T-helper 17 cell (primary cell): Measurements from ENCODE around the gene TYSND1. TPM values are rescaled to one million over a fixed set of nuclear protein-coding genes. Genes with fewer than 3 reads are reported as not detected.
"Not testable (repeated sequence)": the region's sequence is repeated elsewhere in the genome, so short reads cannot be mapped to it uniquely, and the experiment has no call there.

ENCODE experiments used
- ATAC-seq: fragments of 150-1000 bp; cut with Tn5 transposase; 2 replicates; pipeline ENCODE4 v1.10.0; 2021; ENCODE audit warnings: mild to moderate bottlenecking, moderate library complexity
- DNase-seq, 3 donors: peaks; one replicate each; pipeline versions ENCODE4 v3.0.0 to v3.0.0-alpha.2; 2020 to 2021
- H3K9me3 ChIP-seq: one replicate; pipeline ENCODE4 v1.7.0; 2013; ENCODE audit warnings: low read length, mild to moderate bottlenecking; ENCODE audit not compliant: control insufficient read depth, poor library complexity, severe bottlenecking
- H3K27ac Mint-ChIP-seq: one replicate; pipeline ENCODE4 v1.8.0; 2022; ENCODE audit warnings: mild to moderate bottlenecking, moderate library complexity, mixed read lengths
- H3K27me3 Mint-ChIP-seq: one replicate; pipeline ENCODE4 v1.8.0; 2022; ENCODE audit warnings: mixed read lengths
- H3K36me3 Mint-ChIP-seq: one replicate; pipeline ENCODE4 v1.8.0; 2022; ENCODE audit warnings: low read depth, mixed read lengths
- H3K4me1 Mint-ChIP-seq: one replicate; pipeline ENCODE4 v1.8.0; 2022; ENCODE audit warnings: mild to moderate bottlenecking, mixed read lengths
- H3K4me3 Mint-ChIP-seq: one replicate; pipeline ENCODE4 v1.8.0; 2022; ENCODE audit warnings: mild to moderate bottlenecking, moderate library complexity, mixed read lengths
- total RNA-seq, 4 donors: library from RNA in 2 of 4; stranded (reverse) in 2 of 4; gene quantifications; one replicate each; pipeline ENCODE4 v1.2.3 and lab custom pipeline; 2022 to 2026

Gene TYSND1
- total RNA-seq (10 to 100 TPM; 14.2 to 14.9 TPM), total RNA-seq (lab: John Stamatoyannopoulos, UW) (34.9 to 61.5 reads per million in 2 donors)

- DNase-seq: peak; percentile 82 to 87 (median 85)
- H3K4me1 Mint-ChIP-seq: peaks cover 28% of the 10 kb centered on the region
- no peaks in the 10 kb centered on the region for H3K27me3 Mint-ChIP-seq
- ATAC-seq: peak; percentile 86
- peak within 1 kb of the TSS; percentile 91 for H3K4me3 Mint-ChIP-seq
- H3K36me3 Mint-ChIP-seq: peaks cover 2% of the 10 kb centered on the region
- no peaks in the 10 kb centered on the region for H3K9me3 ChIP-seq
- peak within 1 kb of the TSS; percentile 90 for H3K27ac Mint-ChIP-seq
These were observed at the start of gene TYSND1 for GRCh38 chr10:70146489-70147258. Gene TYSND1, minus strand, starts transcription at chr10:70146700. Its CDS starts 114 bp downstream, at chr10:70146586.

GRCh38 chr10:70193391-70193844 lies 46.9 kb upstream of the TYSND1 start:
- Mint-ChIP-seq H3K36me3 (no peaks in the 10 kb centered on the region), H3K27me3 (no peaks in the 10 kb centered on the region), H3K4me3 (no peak overlapping the region), H3K27ac (no peak overlapping the region), H3K4me1 (peaks cover 3% of the 10 kb centered on the region)
- no peak for ATAC-seq
- H3K9me3 ChIP-seq: no peaks in the 10 kb centered on the region
- DNase-seq: no peak

GRCh38 chr10:70192326-70192968 lies 45.9 kb upstream of the TYSND1 start:
- peaks cover under 1% of the 10 kb centered on the region for H3K4me1 Mint-ChIP-seq

GRCh38 chr10:70191972-70192305 lies 45.4 kb upstream of the TYSND1 start:
- no peaks in the 10 kb centered on the region for H3K9me3 ChIP-seq
- ATAC-seq (no peak), DNase-seq (no peak)
- Mint-ChIP-seq H3K4me1 (no peaks in the 10 kb centered on the region), H3K4me3 (no peak overlapping the region), H3K36me3 (no peaks in the 10 kb centered on the region), H3K27me3 (no peaks in the 10 kb centered on the region), H3K27ac (no peak overlapping the region)

More at GRCh38 chr10:70192326-70192968, 45.9 kb upstream of the TYSND1 start:
- Mint-ChIP-seq H3K27me3 (no peaks in the 10 kb centered on the region), H3K27ac (no peak overlapping the region), H3K4me3 (no peak overlapping the region), H3K36me3 (no peaks in the 10 kb centered on the region)
- H3K9me3 ChIP-seq: no peaks in the 10 kb centered on the region
- no peak for DNase-seq
- ATAC-seq: no peak

- no peak for DNase-seq
These were observed 44.9 kb upstream of the TYSND1 start for GRCh38 chr10:70191161-70191971.

GRCh38 chr10:70190581-70190980 lies 44.1 kb upstream of the TYSND1 start:
- Mint-ChIP-seq H3K27ac (no peak overlapping the region), H3K4me1 (no peaks in the 10 kb centered on the region), H3K4me3 (no peak overlapping the region), H3K27me3 (peaks cover 2% of the 10 kb centered on the region), H3K36me3 (no peaks in the 10 kb centered on the region)
- no peaks in the 10 kb centered on the region for H3K9me3 ChIP-seq
- DNase-seq (no peak), ATAC-seq (no peak)

More at GRCh38 chr10:70191161-70191971, 44.9 kb upstream of the TYSND1 start:
- Mint-ChIP-seq H3K27me3 (no peaks in the 10 kb centered on the region), H3K36me3 (no peaks in the 10 kb centered on the region), H3K4me1 (no peaks in the 10 kb centered on the region), H3K4me3 (no peak overlapping the region), H3K27ac (no peak overlapping the region)
- no peak for ATAC-seq
- no peaks in the 10 kb centered on the region for H3K9me3 ChIP-seq

GRCh38 chr10:70190102-70190501 lies 43.6 kb upstream of the TYSND1 start:
- H3K9me3 ChIP-seq: no peaks in the 10 kb centered on the region
- peaks cover 7% of the 10 kb centered on the region for H3K27me3 Mint-ChIP-seq
- H3K4me3 Mint-ChIP-seq: no peak overlapping the region
- no peak for ATAC-seq
- DNase-seq: no peak
- H3K27ac Mint-ChIP-seq: no peak overlapping the region
- H3K4me1 Mint-ChIP-seq: no peaks in the 10 kb centered on the region
- no peaks in the 10 kb centered on the region for H3K36me3 Mint-ChIP-seq

- Mint-ChIP-seq H3K4me3 (no peak overlapping the region), H3K36me3 (no peaks in the 10 kb centered on the region), H3K4me1 (no peaks in the 10 kb centered on the region), H3K27me3 (peaks cover 7% of the 10 kb centered on the region), H3K27ac (no peak overlapping the region)
- ATAC-seq (no peak), DNase-seq (no peak)
- no peaks in the 10 kb centered on the region for H3K9me3 ChIP-seq
These were observed 42.3 kb upstream of the TYSND1 start for GRCh38 chr10:70188768-70189167.

- Mint-ChIP-seq H3K36me3 (no peaks in the 10 kb centered on the region), H3K27ac (no peak overlapping the region), H3K4me1 (no peaks in the 10 kb centered on the region), H3K27me3 (peaks cover 13% of the 10 kb centered on the region), H3K4me3 (no peak overlapping the region)
- no peaks in the 10 kb centered on the region for H3K9me3 ChIP-seq
- ATAC-seq: no peak
- no peak for DNase-seq
These were observed 40.1 kb upstream of the TYSND1 start for GRCh38 chr10:70186571-70186970.

- peaks cover 15% of the 10 kb centered on the region for H3K27me3 Mint-ChIP-seq
- ATAC-seq: no peak
These were observed 39.6 kb upstream of the TYSND1 start for GRCh38 chr10:70186090-70186489.

GRCh38 chr10:70183304-70183703 lies 36.8 kb upstream of the TYSND1 start:
- H3K27ac Mint-ChIP-seq: no peak overlapping the region
- H3K36me3 Mint-ChIP-seq: no peaks in the 10 kb centered on the region
- H3K27me3 Mint-ChIP-seq: peaks cover 24% of the 10 kb centered on the region
- ATAC-seq (no peak), DNase-seq (no peak)
- H3K4me3 Mint-ChIP-seq: no peak overlapping the region
- no peaks in the 10 kb centered on the region for H3K9me3 ChIP-seq
- no peaks in the 10 kb centered on the region for H3K4me1 Mint-ChIP-seq

More at GRCh38 chr10:70186090-70186489, 39.6 kb upstream of the TYSND1 start:
- DNase-seq: no peak
- Mint-ChIP-seq H3K27ac (no peak overlapping the region), H3K4me3 (no peak overlapping the region), H3K36me3 (no peaks in the 10 kb centered on the region), H3K4me1 (no peaks in the 10 kb centered on the region)
- no peaks in the 10 kb centered on the region for H3K9me3 ChIP-seq

GRCh38 chr10:70179209-70179608 lies 32.7 kb upstream of the TYSND1 start:
- H3K36me3 Mint-ChIP-seq, ATAC-seq, H3K27ac Mint-ChIP-seq, H3K9me3 ChIP-seq, DNase-seq, H3K4me1 Mint-ChIP-seq, H3K4me3 Mint-ChIP-seq: not testable (repeated sequence)
- peaks cover 17% of the 10 kb centered on the region for H3K27me3 Mint-ChIP-seq

GRCh38 chr10:70178139-70178725 lies 31.7 kb upstream of the TYSND1 start:
- Mint-ChIP-seq H3K4me3 (no peak overlapping the region), H3K4me1 (peaks cover 12% of the 10 kb centered on the region), H3K27ac (no peak overlapping the region), H3K27me3 (peaks cover 16% of the 10 kb centered on the region), H3K36me3 (no peaks in the 10 kb centered on the region)
- no peak for DNase-seq
- no peak for ATAC-seq
- H3K9me3 ChIP-seq: no peaks in the 10 kb centered on the region
